ENCODE measurements around the gene DMRT1.
A peak's percentile ranks its signal among the peaks of the same experiment; 100 is the strongest.

DMRT1 gene

GRCh38 chr9:1001838-1002237, 160.3 kb downstream of the DMRT1 start:
- DNase-seq (ENCODE audit: low read depth), result no peak

GRCh38 chr9:1002678-1003077, 161.2 kb downstream of the DMRT1 start:
- DNase-seq (ENCODE audit: low read depth), result no peak

- DNase-seq (ENCODE audit: low read depth), result no peak
These were observed 163.7 kb downstream of the DMRT1 start for GRCh38 chr9:1005043-1005667.

- no peak for DNase-seq (ENCODE audit: low read depth)
These were observed 165.8 kb downstream of the DMRT1 start for GRCh38 chr9:1007312-1007711.

DNA sequence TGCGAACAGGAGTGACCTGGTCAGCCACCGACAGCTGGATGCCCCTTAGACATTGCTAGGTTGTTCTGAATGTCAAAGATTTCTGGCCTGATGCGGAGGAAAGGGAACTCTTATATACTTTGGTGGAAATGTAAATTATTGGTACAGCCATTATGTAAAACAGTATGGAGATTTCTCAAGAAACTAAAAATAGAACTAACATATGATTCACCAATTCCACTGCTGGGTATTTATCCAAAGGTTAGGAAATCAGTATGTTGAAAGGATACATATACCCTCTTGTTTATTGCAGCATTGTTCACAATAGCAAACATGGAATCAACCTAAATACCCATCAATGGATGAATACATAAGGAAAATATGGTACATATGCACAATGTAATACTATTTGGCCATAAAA, 166.7 kb downstream of the DMRT1 start:
- DNase-seq (ENCODE audit: low read depth), result no peak

GRCh38 chr9:1009101-1009707, 167.7 kb downstream of the DMRT1 start:
- DNase-seq (ENCODE audit: low read depth), result peak; percentile 61

- DNase-seq (ENCODE audit: low read depth), result no peak
These were observed 171.5 kb downstream of the DMRT1 start for GRCh38 chr9:1013021-1013420.

DNA sequence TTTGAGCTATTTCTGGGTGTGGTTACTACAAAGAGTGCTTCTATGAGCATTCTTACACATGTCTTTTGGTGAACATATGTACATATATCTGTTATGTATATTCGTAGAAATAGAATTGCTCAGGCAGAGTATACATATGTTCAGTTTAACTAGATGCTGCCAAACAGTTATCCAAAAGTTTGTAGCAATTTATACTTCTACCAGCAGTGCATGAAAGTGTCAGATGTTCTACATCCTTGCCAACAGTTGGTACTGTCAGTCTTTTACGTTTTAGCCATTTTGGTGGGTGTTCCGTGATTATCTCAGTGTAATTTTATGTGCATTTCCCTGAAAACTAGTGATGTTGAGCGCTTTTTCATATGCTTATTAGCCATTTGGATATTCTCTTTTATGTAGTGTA, 172.7 kb downstream of the DMRT1 start:
- no peak for DNase-seq (ENCODE audit: low read depth)

- no peak for DNase-seq (ENCODE audit: low read depth)
These were observed 173.1 kb downstream of the DMRT1 start for GRCh38 chr9:1014640-1015039.

- no peak for DNase-seq (ENCODE audit: low read depth)
These were observed 176.6 kb downstream of the DMRT1 start for GRCh38 chr9:1018121-1018520.
